Measurements from ENCODE around the gene CTSW.
A peak's percentile ranks its signal among the peaks of the same experiment; 100 is the strongest.

The CTSW gene

DNA sequence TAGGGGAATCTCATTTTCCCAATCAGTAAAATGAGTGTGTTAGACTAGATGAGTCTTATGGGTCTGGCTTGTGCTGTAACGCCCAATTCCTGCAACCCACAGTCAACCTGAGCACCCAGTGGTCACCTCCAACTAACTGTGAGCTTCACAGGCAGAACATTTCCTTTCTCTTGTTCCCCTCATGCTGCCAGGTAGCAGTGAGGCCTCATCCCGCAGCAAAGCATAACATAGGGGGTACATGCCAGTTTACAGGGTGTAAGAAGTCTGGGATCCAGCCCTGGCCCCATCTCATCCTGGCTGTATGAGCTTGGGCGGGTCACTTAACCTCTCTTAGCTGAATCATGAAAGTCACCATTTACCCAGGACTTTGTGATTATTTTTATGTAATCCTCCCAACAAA, 10.7 kb upstream of the CTSW start (continued):
- TF ChIP-seq, protein P1, sequence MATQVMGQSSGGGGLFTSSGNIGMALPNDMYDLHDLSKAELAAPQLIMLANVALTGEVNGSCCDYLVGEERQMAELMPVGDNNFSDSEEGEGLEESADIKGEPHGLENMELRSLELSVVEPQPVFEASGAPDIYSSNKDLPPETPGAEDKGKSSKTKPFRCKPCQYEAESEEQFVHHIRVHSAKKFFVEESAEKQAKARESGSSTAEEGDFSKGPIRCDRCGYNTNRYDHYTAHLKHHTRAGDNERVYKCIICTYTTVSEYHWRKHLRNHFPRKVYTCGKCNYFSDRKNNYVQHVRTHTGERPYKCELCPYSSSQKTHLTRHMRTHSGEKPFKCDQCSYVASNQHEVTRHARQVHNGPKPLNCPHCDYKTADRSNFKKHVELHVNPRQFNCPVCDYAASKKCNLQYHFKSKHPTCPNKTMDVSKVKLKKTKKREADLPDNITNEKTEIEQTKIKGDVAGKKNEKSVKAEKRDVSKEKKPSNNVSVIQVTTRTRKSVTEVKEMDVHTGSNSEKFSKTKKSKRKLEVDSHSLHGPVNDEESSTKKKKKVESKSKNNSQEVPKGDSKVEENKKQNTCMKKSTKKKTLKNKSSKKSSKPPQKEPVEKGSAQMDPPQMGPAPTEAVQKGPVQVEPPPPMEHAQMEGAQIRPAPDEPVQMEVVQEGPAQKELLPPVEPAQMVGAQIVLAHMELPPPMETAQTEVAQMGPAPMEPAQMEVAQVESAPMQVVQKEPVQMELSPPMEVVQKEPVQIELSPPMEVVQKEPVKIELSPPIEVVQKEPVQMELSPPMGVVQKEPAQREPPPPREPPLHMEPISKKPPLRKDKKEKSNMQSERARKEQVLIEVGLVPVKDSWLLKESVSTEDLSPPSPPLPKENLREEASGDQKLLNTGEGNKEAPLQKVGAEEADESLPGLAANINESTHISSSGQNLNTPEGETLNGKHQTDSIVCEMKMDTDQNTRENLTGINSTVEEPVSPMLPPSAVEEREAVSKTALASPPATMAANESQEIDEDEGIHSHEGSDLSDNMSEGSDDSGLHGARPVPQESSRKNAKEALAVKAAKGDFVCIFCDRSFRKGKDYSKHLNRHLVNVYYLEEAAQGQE (tag by site-specific recombination; IDR thresholded peaks at IDR 0.05), result no peak
- TF ChIP-seq ZNF48 (tag by site-specific recombination; IDR thresholded peaks at IDR 0.05) (no peak), ZNF792 (tag by site-specific recombination; IDR thresholded peaks at IDR 0.05) (no peak), ZNF366 (tag by site-specific recombination; conservative IDR thresholded peaks at IDR 0.05) (no peak)

DNA sequence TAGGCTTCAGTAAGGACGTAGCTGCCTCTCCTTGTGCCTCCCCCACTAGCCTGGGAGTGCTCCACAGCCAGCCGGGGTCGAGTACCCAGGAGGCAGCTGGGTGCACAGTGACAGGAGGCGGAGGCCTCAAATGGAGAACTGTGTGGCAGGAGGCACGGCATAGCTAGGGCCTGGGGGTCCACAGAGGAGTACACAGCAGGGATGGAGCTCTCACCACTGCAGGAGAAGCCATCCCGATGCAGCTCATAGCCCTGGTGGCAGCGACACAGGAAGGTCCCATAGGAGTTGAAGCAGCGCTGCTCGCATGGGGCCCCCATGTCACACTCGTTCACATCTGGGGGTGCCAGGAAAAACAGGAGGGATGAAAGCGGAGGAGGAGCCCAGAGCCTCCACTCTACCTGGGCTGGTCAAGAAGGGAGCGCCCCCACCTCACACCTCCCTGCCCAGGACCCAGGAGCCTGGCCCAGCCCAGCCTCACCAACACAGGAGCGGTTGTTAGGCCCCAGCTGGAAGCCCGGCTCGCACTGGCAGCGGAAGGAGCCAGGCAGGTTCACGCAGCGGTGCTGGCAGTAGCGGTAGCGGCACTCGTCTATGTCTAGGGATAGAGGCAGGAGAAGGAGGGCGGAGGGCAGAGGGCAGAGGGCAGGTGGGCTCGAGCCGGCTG, 9.9 kb upstream of the CTSW start:
- H3K27ac ChIP-seq (ENCODE audit: extremely low read depth, low read depth, low read length), result no peak overlapping the region
- H3K36me3 ChIP-seq (ENCODE audit: control insufficient read depth in 2 of 2, insufficient read depth in 1 of 2, low read length in 2 of 2), result peaks cover 0 to 33% of the 10 kb centered on the region in 2 experiments; a peak in 1 of 3 replicates
- H3K4me1 ChIP-seq (ENCODE audit: control insufficient read depth, insufficient read depth, low read length), result no peaks in the 10 kb centered on the region
- TF ChIP-seq, protein P2, sequence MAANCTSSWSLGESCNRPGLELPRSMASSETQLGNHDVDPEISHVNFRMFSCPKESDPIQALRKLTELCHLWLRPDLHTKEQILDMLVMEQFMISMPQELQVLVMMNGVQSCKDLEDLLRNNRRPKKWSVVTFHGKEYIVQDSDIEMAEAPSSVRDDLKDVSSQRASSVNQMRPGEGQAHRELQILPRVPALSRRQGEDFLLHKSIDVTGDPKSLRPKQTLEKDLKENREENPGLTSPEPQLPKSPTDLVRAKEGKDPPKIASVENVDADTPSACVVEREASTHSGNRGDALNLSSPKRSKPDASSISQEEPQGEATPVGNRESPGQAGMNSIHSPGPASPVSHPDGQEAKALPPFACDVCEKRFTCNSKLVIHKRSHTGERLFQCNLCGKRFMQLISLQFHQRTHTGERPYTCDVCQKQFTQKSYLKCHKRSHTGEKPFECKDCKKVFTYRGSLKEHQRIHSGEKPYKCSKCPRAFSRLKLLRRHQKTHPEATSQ (tag by site-specific recombination; IDR thresholded peaks at IDR 0.05), result no peak
- TF ChIP-seq ZNF292 (tag by site-specific recombination; IDR thresholded peaks at IDR 0.05; ENCODE audit: borderline replicate concordance, low read depth) (no peak), ZIC2 (tag by site-specific recombination; IDR thresholded peaks at IDR 0.05) (peak; percentile 55), ZNF157 (tag by site-specific recombination; IDR thresholded peaks at IDR 0.05) (no peak), ZNF114 (tag by site-specific recombination; IDR thresholded peaks at IDR 0.05) (no peak), ZNF23 (tag by site-specific recombination; IDR thresholded peaks at IDR 0.05; ENCODE audit: borderline replicate concordance) (no peak)
- TF ChIP-seq, protein P3, sequence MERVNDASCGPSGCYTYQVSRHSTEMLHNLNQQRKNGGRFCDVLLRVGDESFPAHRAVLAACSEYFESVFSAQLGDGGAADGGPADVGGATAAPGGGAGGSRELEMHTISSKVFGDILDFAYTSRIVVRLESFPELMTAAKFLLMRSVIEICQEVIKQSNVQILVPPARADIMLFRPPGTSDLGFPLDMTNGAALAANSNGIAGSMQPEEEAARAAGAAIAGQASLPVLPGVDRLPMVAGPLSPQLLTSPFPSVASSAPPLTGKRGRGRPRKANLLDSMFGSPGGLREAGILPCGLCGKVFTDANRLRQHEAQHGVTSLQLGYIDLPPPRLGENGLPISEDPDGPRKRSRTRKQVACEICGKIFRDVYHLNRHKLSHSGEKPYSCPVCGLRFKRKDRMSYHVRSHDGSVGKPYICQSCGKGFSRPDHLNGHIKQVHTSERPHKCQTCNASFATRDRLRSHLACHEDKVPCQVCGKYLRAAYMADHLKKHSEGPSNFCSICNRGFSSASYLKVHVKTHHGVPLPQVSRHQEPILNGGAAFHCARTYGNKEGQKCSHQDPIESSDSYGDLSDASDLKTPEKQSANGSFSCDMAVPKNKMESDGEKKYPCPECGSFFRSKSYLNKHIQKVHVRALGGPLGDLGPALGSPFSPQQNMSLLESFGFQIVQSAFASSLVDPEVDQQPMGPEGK (tag by site-specific recombination; IDR thresholded peaks at IDR 0.05), result 0 out of 2 replicates have a peak, but pooled peaks have one; percentile 19
- no peaks in the 10 kb centered on the region for H3K9me3 ChIP-seq (ENCODE audit: control insufficient read depth, insufficient read depth, low read depth, low read length)
- ChIA-PET POLR2A (interaction anchor here (0.6 to 6.6 kb wide), 7 partner anchors 9 to 209 kb away, joined by 3 to 111 read pairs (median 3); partner anchors contain the start of genes CFL1, KAT5 and MUS81), CTCF (interaction anchor here (0.6 to 4.2 kb wide), 6 partner anchors 10 to 382 kb away, joined by 3 to 37 read pairs (median 5); partner anchors contain the start of gene MUS81)
- no peak overlapping the region for H3K4me3 ChIP-seq (ENCODE audit: low read depth, low read length)

DNA sequence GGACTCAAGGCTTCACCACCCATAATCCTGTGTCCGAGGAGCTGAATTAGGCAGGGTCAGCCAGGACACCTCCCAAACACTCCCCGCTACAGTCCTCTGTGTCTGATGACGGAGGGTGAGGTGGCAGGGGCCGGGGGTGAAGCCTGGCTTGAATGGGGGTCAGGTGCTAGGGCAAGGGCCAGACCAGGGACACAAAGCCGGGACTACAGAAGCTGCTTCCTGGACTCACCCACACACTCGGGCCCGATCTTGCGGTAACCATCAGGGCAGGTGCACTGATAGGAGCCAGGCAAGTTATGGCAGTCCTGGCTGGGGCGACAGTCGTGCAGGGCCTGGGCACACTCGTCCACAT, 9.4 kb upstream of the CTSW start:
- Histone ChIP-seq H3K4me1 (ENCODE audit: control insufficient read depth, insufficient read depth, low read length) (no peaks in the 10 kb centered on the region), H3K9me3 (ENCODE audit: control insufficient read depth, insufficient read depth, low read depth, low read length) (no peaks in the 10 kb centered on the region), H3K36me3 (ENCODE audit: control insufficient read depth in 2 of 2, insufficient read depth in 1 of 2, low read length in 2 of 2) (peaks cover 0 to 28% of the 10 kb centered on the region in 2 experiments; a peak in 1 of 3 replicates), H3K27ac (ENCODE audit: extremely low read depth, low read depth, low read length) (no peak overlapping the region), H3K4me3 (ENCODE audit: low read depth, low read length) (no peak overlapping the region)
- POLR2A ChIA-PET, result interaction anchor here (0.9 to 6.6 kb wide), 5 partner anchors 9 to 158 kb away, joined by 3 to 111 read pairs (median 3); partner anchors contain the start of genes CFL1, FIBP, FOSL1 and KAT5
- CTCF ChIA-PET, result interaction anchor here (2.1 to 4.2 kb wide), 3 partner anchors 10 to 19 kb away, joined by 5 to 37 read pairs (median 17); partner anchors contain the start of gene MUS81
- no peak for TF ChIP-seq IKZF3 (tag by site-specific recombination; IDR thresholded peaks at IDR 0.05)
- TF ChIP-seq ZNF629 (tag by site-specific recombination; IDR thresholded peaks at IDR 0.05), result no peak
- TF ChIP-seq ZNF146 (tag by site-specific recombination; IDR thresholded peaks at IDR 0.05), result no peak
- no peak for TF ChIP-seq ZNF248 (tag by site-specific recombination; IDR thresholded peaks at IDR 0.05)
- TF ChIP-seq ZNF473 (tag by site-specific recombination; IDR thresholded peaks at IDR 0.05), result no peak
- no peak for TF ChIP-seq ZIC2 (tag by site-specific recombination; IDR thresholded peaks at IDR 0.05)
- no peak for TF ChIP-seq ZNF76 (tag by site-specific recombination; IDR thresholded peaks at IDR 0.05; ENCODE audit: borderline replicate concordance, low read depth)
- TF ChIP-seq, protein P4, sequence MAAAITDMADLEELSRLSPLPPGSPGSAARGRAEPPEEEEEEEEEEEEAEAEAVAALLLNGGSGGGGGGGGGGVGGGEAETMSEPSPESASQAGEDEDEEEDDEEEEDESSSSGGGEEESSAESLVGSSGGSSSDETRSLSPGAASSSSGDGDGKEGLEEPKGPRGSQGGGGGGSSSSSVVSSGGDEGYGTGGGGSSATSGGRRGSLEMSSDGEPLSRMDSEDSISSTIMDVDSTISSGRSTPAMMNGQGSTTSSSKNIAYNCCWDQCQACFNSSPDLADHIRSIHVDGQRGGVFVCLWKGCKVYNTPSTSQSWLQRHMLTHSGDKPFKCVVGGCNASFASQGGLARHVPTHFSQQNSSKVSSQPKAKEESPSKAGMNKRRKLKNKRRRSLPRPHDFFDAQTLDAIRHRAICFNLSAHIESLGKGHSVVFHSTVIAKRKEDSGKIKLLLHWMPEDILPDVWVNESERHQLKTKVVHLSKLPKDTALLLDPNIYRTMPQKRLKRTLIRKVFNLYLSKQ (tag by site-specific recombination; IDR thresholded peaks at IDR 0.05; ENCODE audit: borderline replicate concordance), result no peak
- no peak for TF ChIP-seq ZNF560 (tag by site-specific recombination; IDR thresholded peaks at IDR 0.05; ENCODE audit: borderline replicate concordance)
- TF ChIP-seq, protein P5, sequence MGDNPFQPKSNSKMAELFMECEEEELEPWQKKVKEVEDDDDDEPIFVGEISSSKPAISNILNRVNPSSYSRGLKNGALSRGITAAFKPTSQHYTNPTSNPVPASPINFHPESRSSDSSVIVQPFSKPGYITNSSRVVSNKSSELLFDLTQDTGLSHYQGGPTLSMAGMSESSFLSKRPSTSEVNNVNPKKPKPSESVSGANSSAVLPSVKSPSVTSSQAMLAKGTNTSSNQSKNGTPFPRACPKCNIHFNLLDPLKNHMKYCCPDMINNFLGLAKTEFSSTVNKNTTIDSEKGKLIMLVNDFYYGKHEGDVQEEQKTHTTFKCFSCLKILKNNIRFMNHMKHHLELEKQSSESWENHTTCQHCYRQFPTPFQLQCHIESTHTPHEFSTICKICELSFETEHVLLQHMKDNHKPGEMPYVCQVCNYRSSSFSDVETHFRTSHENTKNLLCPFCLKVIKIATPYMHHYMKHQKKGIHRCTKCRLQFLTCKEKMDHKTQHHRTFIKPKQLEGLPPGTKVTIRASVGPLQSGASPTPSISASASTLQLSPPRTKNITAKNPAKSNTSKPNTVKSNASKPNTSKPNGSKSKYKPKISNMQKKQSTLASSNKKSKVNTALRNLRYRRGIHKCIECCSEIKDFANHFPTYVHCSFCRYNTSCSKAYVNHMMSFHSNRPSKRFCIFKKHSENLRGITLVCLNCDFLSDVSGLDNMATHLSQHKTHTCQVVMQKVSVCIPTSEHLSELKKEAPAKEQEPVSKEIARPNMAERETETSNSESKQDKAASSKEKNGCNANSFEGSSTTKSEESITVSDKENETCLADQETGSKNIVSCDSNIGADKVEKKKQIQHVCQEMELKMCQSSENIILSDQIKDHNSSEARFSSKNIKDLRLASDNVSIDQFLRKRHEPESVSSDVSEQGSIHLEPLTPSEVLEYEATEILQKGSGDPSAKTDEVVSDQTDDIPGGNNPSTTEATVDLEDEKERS (tag by site-specific recombination; IDR thresholded peaks at IDR 0.05), result no peak

Data from HEK293 (cell line).